Embryonic facial prominence (tissue), 1 donor: Measurements from ENCODE around the gene DUSP5.

Experiments
- DNase-seq: peaks from one replicate; pipeline ENCODE4 v3.0.0-alpha.2; 2016; ENCODE audit errors: extremely low spot score

DUSP5 gene

GRCh38 chr10:110481919-110482318 lies 15.8 kb upstream of the DUSP5 start:
- DNase-seq: no peak

DNA sequence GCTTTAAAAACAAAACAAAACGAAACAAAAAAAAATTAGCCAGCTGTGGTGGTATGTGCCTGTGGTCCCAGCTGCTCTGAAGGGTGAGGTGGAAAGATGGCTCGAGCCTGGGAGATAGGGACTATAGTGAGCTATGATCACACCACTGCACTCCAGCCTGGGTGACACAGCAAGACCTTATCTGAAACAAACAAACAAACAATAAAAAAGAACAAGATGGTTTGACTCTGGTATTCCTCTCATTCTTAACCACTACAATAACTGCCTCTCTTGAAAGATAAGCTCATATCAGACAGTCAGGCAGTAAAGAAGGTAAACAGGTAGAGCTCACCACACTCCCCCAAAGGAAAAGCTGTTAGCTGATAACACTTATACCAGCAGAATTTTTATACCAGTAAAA lies 14.1 kb upstream of the DUSP5 start:
- no peak for DNase-seq

DNA sequence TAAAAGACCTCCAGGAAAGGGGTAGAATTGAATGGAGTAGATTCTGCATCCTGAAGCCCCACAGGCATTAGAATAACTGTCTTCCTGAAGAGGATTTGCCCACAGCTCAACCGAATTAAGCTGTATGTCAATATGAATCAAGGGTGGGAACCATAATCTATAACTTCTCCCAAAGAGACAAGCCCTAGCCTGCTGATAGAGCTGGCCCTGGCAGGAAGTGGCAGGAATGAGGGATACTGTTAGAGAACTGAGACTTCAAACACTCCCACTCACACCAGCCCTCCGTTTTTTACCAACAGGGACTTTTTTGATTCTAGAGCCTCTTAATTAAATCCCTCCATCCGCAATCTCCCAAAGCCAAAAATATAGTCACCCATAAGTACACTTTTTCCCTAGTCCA lies 12.2 kb upstream of the DUSP5 start:
- DNase-seq: no peak

- no peak for DNase-seq
Measured at GRCh38 chr10:110486680-110487410, 10.9 kb upstream of the DUSP5 start.

- no peak for DNase-seq
Measured at GRCh38 chr10:110487411-110488331, 10.0 kb upstream of the DUSP5 start.

- DNase-seq: no peak
Measured at GRCh38 chr10:110488332-110488681, 9.4 kb upstream of the DUSP5 start.

DNA sequence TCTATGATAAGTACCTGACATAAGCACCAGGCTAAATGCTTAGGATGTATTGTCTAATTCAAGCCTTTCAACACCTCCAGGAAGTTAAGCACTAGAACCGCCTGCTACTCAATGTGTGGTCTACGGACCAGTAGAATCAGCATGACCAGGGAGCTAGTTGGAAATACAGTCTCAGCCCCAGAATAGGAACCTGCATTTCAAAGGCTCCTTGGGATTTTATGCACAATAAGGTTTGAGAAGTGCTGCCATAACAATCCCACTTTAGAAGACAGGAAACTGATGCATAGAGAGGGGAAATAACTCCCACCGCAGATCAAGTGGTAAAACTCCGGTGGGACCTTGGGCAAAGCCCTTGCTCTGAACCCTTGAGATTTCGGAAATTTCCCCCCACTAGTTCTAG lies 8.8 kb upstream of the DUSP5 start:
- DNase-seq: no peak

DNA sequence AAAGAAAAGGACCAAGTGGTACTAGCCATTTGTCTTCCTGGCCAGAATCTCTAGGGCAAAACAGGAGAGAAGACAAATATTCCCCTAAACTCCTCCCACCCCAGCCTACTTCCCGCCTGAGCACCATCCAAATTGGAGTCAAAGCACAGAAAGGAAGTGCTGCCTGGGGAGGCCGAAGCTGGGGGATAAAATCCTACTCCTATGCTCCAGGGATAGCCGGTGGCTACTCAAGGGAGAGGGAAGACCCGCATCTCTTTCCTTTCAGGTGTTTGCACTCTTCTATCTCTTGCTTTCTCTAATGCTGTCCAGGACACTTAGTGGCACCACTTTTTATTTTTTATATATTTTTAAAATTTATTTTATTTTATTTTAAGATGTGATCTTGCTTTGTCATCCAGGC lies 7.1 kb upstream of the DUSP5 start:
- no peak for DNase-seq

DNA sequence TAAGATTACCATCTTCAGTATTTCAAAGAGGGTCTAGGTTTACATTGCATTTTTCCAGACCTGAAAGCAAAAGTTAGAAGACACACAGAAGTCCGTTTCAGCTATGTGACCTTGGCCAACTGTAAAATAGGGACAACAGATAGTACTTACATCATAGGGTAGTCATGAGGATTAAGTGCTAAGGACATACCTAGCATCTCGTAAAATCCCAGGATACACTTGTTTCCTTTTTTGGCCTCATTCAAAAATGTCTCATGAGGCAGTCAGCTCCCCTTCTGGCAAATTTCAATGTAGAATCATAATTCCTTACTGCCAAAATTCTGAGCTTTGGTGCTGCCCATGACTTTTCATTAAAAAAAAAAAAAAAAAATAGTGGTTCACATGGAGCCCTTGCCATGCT lies 6.4 kb upstream of the DUSP5 start:
- DNase-seq: no peak

DNA sequence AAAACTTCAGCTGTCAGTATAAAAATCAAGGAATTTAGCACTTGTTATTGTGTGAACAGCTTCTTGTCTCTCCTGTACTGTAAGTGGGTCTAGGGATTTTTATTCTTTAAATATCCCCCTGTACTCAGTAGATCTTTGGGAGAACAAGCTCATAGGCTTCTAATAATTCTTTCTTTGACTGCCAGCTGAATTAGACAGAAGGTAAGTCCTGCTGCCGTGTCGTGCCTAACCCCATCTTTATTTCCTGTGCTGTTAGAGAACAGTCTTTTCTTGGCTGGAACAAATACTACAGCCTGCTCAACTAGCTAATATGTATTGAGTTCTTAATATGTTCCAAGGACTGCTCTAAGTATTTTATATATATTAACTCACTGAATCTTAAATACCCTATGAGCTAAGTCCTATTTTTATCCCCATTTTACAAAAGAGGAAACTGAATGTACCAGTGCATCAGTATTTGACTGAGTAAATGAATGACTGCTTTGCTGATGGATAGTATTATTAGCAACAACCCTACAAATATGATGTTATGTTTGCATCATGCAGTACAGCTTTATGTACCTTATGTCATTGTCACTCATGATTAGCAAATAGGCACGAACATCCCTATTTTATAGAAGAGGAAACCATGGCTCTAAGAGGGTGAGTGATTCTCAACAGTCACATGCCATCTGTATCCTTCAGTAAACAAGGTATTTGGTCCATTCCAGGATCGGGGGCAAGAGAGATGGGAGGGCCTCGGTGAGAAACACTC lies 5.5 kb upstream of the DUSP5 start:
- DNase-seq: no peak

DNA sequence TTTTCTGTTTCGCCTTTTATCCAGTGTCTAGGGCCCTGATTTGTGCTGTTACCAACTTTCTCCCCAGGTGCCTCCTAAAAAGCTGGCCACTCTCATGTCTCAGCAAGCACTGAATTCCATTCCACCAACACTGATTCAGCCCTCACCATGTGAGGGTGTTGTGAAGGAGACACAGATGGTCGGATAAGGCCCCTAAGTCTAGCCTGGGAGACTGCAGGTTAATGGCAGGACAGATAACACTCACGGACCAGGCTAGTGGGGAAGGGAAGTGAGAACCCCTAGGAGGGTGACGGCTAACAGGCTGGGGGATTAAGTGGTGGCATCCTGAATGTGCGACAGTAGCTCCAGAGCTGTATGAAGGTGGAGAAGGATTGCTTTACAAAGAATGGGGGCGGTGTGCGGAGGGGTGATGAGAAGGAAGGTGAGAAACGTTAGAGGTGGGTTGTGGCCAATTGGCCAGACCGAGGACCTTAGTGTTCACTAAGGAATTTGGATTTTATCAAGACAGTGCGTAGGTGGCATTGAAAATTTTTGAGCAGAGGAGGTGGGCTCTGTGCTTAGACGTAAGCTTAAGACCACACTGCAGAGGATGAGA lies 3.8 kb upstream of the DUSP5 start:
- no peak for DNase-seq

GRCh38 chr10:110494532-110494931 lies 3.2 kb upstream of the DUSP5 start:
- no peak for DNase-seq

DNA sequence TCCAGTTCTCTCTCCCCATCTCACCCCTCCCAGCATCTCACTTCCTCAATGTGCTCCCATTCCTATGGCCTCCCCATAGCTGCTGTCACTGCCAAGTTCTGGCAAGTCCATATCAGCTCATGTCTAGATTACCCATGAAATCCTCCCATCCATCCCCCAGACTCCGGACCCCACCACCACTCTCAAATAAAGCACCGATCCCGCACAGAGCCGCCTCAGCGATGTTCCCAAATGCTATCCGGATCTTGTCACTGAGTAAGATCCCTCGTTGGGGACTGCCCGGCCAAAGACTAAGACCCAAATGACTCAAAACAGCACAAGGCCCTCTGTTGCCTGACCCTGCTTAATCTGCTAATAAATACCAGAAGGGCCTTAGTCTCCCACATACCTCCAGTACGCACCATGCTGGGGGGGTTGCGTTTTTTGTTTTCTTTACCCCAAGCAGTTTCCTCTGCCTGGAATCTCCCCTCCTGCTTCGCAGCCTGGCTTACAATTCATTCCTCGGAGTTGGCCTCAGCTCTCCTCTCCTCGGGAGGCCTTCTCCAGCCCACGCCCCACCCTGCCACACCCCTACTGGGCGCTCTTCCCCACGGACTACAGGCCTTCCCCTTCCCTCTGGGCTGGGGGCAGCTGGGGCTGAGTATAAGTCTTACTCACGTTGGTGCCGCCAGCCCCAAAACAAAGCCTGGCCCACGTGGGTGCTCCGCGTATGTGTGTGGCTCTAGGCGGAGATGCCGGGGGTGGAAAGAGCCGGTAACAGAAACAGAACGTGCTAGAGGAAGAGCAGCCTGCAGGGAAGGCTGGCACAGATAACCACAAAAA lies 1.8 kb upstream of the DUSP5 start:
- DNase-seq: no peak

- DNase-seq: no peak
Measured at GRCh38 chr10:110496553-110497437, 912 bp upstream of the DUSP5 start.

GRCh38 chr10:110498087-110498981 lies 627 bp downstream of the DUSP5 start:
- no peak for DNase-seq

GRCh38 chr10:110498982-110499795 lies 1.5 kb downstream of the DUSP5 start:
- DNase-seq: no peak

DNA sequence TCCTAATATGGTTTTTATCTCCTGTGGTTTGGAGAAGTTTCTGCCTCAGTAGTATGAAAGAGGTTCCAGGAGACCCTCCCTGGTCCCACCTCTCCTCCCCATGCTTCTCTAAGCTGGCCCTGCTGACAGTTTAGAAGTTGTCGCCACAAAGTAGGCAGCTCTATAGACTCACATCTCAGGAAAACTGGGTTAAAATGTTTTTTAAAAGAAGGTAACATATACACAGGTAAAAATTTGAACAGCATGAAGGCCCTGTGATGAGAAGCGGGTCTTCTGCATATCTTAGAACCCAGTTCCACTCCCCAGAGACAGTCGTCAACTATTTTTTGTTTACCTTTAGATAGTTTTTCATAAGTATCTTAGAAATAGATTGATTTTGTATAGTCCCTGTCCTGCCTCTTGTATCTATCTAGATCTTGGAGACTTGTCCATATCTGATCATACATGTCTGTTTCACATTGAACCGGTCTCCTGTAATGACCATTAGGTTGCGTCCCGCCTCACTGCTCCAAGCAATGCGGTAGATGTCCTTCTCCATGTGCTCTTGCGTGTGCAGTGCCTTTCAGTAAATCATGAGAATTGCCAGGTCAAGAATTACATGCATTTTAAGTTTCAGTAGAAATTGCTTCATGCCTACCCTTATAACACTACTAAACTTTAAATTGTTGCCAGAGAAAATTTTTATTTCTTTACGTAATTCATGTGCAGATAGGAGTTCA lies 2.2 kb downstream of the DUSP5 start:
- no peak for DNase-seq

DNA sequence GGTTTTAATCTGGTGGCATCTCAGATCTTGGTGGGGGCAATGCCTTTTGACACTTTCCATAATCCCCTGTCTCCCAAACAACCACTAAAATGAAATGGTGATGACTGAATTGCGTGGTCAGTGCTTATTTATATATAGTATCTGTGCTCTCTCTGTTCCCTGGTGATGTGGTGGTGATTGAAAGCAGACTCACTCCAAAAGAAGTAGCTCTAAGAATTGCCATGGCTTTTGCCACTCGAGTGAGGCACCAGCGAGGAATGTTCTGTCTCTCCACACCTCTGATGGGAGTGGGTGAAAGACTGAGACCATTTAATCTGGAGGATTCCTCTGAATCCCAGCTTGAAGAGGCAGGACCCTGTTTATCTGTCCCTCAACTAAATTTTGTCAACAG lies 2.8 kb downstream of the DUSP5 start:
- no peak for DNase-seq
